MM.1S (cell line): ENCODE measurements around the gene HSPG2.

ENCODE experiments used
- EZH2 ChIP-seq: fragments of 300-600 bp; sonication (generic); optimal IDR thresholded peaks from 2 replicates; pipeline ENCODE3; 2017; ENCODE audit warnings: low read depth, mild to moderate bottlenecking, antibody characterized with exemption, low read length, mixed read lengths
- EZH2phosphoT487 ChIP-seq: fragments of 300-600 bp; sonication (generic); IDR thresholded peaks from 2 replicates; pipeline ENCODE4 v1.6.1; 2018; ENCODE audit warnings: antibody characterized with exemption, low read length
- TF ChIP-seq, protein P1 (sequence below): fragments of 300-600 bp; sonication (generic); IDR thresholded peaks from 2 replicates; pipeline ENCODE4 v1.5.1; 2016; ENCODE audit warnings: antibody characterized with exemption, low read length, mixed read lengths

DNA sequence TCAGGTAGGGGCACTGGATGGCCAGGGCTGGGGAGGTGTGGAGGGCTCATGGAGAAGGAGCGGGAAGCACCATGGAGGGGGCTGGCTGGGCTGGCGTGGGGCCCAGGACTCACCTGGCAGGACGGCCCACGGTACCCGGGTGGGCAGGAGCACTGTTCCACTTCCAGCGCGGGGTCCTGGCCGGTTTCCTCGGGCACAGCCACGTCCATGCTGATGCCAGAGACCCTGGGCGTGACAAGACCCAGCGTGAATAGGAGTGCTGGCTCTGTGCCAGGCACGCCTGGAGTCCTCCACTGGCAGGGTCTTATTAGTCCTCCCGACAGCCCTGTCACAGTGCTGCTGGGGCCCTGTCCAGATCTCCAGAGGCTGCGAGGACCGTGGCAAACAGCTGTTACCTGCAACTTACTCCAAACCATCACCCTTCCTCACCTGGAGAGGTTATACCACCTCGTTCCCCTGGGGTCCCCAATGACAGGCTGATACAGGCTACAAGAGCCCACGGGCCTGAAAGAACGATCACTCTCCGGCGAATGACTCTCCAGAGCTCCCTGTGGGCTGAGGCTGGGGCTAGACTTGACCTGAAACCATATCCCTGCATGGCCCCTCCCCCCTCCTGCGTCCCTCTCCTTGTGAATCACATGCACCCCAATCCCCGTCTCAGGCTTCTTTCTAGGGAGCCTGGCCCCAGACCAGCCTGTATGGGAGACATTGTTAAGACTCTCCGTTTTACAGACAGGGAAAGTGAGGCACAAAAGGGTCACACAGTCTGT, 62.1 kb downstream of the HSPG2 start:
- TF ChIP-seq, protein P1, sequence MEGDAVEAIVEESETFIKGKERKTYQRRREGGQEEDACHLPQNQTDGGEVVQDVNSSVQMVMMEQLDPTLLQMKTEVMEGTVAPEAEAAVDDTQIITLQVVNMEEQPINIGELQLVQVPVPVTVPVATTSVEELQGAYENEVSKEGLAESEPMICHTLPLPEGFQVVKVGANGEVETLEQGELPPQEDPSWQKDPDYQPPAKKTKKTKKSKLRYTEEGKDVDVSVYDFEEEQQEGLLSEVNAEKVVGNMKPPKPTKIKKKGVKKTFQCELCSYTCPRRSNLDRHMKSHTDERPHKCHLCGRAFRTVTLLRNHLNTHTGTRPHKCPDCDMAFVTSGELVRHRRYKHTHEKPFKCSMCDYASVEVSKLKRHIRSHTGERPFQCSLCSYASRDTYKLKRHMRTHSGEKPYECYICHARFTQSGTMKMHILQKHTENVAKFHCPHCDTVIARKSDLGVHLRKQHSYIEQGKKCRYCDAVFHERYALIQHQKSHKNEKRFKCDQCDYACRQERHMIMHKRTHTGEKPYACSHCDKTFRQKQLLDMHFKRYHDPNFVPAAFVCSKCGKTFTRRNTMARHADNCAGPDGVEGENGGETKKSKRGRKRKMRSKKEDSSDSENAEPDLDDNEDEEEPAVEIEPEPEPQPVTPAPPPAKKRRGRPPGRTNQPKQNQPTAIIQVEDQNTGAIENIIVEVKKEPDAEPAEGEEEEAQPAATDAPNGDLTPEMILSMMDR: no peak
- TF ChIP-seq EZH2 (no peak), EZH2phosphoT487 (no peak)
